NCI-H1048 (cell line): Measurements from ENCODE around the gene PRKCA.
"Not testable (repeated sequence)": the region's sequence is repeated elsewhere in the genome, so short reads cannot be mapped to it uniquely, and the experiment has no call there.

Experiments
- DNase-seq: peaks from one replicate; lab custom pipeline; 2025; lab: John Stamatoyannopoulos, UW

The PRKCA gene

DNA sequence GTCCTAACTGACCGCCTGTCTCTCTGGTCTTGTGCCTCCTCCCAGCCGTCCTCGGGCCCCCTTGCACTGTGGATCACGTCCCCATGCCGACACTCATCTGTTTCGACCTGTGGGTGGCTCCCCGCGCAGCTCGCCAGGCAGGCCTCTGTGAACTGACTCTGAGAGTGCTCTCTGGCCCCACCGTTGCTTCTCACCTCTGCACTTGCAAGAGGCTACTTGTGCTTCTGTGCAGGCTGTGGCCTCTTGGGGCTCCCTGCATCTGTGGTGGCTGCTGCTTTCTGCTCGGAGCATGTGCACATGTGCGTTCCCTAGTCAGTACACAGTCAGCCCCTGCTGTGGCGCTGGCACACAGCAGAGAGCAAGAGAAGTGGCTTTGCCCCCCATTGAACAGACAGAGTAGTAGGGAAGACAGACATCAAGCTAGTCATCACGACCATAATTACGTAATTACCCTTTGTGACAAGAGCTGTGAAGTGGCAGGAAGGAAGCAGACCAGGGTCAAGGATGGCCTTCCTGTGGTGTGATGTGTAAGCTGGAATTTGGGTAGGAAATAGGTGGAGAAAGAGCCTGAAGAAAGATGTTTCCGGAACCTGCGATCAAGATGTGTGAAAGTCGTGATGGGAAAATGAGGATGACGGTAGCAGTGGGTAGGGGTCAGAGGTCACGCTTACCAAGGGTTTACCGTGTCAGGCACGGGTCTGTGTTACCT lies 276.5 kb downstream of the PRKCA start:
- no peak for DNase-seq

DNA sequence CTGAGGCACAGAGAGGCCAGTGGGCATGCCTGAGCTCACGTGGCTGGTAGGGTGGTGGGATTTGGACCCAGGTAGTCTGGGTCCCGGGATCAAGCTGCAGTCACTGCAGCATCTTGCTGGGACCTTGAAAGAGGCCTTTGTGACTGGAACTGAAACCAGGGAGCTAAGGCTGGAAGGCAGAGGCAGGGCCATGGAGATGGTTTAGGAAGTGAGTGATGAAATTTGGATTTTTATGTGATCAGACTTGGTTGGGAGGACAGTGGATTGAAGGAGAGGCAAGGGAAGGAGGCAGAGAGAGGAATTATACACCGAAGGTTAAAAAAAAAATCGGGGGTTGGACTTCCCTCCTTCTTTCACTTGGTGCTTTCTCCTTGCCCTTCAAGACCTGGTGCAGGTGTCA lies 277.1 kb downstream of the PRKCA start:
- no peak for DNase-seq

DNA sequence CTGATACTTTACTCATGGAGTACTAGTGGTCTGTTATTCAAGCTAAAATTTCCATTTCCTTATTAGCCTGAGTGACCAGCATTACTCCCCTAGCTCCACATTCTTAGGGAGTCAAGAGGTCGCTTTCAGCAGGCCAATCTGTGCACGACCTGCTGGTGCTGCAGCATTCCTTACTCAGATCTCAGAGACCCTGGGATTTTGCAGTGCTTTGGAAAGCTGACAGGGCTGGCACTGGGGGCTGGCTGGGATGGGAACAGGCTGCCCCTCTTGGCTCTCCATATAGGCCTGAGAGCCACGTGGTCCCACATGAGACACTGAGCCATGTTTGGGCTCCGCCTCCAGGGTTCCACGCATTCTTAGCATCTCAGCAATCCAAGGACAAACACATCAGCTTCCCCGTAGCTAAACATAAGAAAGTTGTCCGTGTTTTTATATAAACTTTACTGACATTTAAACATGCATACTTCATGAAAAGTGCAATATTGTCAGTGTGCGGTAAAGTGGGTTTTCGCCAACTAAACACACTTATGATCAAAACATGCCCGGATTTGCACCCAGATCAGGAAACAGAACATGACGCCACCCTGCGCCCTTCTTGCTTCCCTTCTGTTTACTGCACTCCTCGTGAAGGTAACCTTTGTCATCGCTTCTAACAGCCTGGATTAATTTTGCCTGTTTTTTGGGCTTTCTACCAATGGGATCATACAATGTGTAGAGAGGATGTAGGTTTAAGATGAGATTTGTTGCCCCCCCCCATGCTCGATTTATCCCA lies 278.0 kb downstream of the PRKCA start:
- DNase-seq, result no peak

DNA sequence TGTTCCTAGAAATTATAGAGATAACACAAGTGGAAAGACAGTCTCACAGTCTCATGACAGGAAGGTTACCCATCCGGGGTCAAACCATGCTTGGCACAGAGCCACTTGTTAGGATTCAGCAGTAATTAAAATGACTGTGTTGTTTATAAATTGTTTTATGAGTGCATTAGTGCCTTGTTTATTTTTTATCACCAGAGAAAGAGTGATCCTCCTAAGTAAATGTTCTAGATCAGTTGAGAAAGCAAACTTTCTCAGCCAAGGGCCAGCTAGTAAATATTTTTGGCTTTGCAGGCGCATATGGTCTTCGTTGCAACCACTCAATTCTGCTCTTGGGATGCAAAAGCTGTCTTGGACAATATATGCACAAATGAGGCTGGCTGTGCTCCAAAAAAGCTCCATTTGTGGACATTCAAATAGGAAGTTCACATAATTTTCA lies 278.6 kb downstream of the PRKCA start:
- no peak for DNase-seq

DNA sequence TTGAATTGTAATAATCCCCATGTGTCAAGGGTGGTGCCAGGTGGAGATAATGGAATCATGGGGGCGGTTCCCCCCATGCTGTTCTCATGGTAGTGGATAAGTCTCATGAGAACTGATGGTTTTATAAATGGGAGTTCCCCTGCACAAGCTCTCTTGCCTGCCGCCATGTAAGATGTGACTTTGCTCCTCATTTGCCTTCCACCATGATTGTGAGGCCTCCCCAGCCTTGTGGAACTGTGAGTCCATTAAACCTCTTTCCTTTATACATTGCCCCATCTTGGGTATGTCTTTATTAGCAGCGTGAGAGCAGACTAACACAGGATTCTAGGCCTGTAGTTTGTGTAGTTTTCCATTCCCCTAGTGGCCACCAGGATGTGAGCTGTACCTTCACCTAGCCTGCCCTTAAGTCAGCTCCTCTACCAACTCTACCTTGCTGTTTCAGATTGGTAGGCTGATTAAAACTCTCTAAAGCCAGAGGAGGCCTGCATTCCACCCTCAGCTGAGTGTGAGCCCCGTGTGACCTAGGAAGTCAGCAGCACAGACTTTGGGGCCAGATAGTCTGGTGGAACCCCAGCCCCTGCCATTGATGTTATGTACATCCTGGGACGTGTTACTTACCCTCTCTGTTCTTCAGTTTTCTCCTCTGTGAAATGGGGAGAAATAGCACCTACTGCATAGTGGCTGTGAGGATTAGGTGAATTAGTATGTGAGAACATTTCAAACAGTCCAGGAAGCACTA lies 280.1 kb downstream of the PRKCA start:
- DNase-seq, result no peak

DNA sequence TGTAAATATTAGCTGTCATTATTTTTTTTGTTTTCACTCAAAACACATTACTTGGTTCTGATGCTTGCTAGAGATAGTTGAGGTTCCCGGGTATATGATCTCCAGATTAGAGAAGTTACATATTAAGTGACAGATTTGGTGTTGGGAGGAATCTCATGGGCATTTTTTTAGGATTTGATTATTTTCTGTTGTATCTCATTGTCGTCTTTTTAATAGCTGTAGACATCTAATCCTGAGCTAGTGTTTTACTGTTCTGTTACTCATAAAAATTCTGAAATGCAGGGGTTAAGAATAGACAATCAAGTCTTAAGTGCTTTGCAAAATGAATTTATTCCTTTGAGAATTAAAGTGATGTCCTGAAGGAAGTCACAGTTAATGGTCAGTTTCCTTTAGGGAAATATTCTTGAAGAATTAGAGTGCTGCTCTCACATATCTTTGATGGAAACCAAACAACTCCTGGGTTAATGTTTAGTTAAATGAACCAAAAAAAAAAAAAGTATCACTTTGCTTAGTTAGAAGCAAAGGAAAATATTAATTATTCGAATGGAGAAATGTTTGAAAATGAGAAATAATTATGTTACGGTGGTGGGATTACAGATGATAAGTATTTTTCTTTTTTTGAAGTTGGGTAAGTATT lies 280.8 kb downstream of the PRKCA start:
- no peak for DNase-seq

DNA sequence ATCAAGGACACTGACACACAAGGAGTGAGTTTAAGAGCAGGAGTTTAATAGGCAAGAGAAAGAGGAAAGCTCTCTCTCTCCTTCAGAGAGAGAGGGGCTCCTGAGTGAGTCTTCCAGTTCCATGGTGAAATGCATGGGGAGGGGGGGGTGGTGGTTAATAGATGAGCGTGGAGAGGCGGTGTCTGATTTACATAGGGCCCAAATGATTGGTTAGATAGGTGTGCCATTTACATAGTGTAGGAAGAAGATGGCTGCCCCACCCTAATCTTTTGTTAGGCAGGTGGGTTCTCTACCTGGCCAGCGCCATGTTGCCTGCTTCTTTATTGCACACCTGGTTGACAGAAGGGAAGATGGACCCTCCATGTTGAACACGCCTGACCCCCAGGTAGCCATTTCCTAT lies 282.5 kb downstream of the PRKCA start:
- DNase-seq, result no peak

DNA sequence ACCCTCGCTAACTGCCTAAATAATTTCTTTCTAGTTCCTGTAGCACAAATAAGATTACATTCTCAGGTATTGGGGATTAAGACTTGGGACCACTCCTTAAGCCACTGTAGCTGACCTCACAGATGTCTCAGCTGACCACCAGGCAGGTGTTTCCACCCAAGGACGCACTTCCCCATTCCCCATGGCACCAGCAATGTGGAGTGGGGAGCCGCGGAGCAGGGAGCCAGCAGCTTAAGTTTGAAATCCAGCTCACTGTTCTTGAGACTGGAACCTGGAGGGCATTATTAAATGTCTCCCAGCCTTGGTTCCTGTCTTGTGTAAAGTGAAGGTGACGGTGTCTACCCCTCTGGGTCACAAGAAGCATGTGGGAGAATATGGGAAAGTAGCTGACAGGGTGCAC lies 283.1 kb downstream of the PRKCA start:
- DNase-seq, result no peak

DNA sequence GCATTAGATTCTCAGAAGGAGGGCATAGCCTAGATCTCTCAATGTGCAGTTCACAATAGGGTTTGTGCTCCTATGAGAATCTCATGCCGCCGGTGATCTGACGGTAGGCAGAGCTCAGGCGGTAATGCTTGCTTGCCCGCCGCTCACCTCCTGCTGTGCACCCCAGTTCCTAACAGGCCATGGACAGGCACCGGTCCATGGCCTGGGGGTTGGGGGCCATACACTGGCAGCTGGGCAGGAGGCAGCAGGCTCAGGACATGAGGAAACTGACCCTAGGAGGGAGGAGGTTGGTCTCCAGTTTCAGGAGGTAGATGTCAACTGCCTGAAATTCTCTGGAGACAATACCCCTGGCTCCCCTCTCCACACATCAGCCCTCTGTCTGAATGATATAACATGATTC lies 287.5 kb downstream of the PRKCA start:
- DNase-seq, result no peak

DNA sequence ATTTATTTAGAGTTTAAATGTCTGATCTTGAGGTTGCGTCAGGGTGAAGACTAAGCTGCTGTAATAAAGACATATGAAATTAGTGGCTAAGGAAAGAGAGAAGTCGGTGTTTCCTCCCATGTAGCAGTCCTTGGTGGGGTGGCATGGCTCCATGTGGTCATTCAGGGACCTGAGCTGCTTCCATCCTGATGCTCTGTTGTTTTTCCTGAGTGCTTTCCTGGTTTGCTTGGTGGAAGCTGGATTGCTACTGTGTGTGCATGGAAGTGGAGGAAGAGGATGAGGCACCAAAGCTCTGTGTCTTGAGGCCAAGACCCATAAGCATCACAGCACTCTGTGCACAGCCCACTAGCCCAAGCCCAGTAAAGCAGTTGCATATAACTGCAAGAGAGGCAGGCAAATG lies 290.7 kb downstream of the PRKCA start:
- DNase-seq, result no peak

DNA sequence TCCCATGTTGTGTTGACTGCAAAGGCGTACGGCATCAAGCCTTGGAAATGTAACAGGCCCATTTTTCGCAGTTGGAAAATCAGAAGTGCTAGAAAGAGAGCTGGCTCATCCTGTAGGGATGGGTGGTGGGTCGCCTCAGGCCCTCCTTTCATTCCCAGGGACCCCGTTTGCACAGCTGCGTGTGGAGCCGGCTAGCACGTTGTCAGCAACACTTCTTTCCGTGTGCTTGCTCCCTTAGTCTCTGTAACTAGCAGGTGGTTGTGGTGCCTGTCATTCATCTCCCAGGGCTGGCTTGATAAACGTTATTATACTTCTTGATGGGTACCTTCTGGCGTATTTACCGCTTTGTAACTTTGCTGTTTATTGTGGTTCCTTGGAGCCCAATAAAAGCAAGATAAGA lies 293.5 kb downstream of the PRKCA start:
- DNase-seq, result no peak

DNA sequence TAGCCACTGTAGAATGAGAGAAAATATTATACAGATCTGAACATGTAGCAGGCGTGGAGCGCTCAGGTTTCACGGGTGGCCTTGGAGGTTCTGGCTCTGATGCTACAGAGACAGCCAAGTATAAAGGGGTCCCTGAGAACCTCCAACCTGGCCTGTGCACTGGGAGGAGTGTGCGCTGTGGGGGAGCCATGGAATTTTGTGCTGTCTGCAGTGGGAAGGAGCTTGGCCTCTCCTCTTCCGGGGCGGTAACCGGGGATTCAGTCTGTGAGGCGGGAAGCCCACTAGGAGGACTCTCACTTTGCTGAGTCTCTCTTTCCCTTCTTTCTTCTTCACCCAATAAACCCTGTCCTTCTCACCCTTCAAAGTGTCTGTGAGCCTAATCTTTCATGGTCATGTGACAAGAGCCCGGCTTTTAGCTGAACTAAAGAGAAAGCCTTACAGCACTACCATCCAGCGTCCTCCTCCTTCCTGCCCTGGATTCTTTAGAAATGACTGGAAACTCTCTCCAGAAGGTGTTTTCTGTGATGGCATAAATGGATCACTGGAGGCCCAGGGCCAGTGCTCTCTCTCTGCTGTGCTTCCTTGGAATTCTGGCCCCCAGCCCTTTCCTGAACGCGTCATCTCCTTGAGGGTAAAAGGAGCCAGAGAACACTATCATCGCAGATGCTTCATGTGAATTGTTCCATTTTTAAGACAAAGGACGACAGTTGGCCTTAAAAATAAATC lies 300.4 kb downstream of the PRKCA start:
- no peak for DNase-seq

DNA sequence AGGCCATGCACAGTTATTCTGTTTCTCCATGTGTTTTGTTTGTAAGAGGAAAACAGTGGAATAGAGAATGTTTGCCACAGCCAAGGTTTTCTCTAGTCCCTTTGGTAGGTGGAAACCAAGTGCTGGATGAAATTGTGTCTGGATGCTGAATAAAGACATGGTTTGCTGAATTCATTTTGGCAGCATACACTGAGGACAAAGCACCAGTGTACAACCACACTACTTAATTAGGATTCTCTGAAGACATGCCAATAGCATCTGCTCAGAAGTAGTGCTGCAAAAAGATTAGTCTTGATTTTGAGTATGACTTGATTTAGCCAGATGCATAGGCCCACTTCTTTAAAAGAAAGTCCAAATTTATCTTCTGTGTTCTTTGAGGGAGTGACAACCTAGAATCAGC lies 302.0 kb downstream of the PRKCA start:
- no peak for DNase-seq

DNA sequence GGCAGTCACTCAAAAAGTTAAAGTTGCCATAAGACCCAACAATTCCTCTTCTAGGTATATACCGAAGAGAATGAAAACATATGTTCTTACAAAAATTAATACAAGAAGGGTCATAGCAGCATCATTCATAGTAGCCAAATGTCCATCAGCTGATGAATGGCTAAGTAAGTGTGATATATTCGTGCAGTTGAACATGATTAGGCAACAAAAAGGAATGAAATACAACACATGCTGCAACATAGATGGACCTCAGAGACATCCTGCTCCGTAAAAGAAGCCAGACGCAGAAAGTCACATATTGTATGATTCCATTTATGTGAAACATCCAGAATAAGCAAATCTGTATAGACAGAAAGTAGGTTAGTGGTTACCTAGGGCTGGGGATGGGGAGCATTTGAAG lies 303.1 kb downstream of the PRKCA start:
- DNase-seq, result no peak

DNA sequence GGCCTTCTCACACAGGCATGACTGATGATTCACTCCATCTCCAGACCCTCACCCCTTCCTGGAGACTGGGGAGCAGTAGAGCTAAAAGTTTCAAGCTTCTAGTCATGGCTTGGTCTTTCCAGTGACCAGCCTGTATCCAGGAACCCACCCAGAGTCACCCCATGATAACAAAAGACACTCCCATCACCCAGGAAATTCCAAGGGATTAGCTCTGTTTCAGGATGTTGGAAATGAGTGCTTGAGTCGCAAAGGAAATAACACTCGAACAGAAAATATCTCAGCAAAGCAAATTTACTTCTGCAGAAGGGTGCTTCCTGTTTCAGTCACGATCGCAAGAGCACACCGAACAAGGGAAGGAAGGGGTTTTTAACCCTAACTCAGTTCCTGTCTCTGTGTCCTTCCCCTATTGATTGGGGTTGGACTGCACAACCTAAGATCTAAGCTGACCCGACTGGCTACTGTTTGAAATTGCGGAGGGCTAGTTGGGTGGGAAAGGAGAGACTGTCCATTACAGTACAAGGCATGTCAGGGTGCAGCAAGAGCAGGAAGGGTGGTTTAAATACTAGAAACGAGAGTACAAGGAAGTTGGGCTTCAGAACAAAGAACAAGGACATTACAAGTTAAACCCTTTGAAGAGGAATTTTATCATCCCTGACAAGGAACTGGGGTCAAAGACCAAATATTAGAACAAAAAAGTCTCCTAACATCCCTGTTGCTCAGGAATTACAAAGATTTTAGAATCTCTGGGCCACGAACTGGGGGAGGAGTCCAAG lies 308.1 kb downstream of the PRKCA start:
- DNase-seq, result no peak

DNA sequence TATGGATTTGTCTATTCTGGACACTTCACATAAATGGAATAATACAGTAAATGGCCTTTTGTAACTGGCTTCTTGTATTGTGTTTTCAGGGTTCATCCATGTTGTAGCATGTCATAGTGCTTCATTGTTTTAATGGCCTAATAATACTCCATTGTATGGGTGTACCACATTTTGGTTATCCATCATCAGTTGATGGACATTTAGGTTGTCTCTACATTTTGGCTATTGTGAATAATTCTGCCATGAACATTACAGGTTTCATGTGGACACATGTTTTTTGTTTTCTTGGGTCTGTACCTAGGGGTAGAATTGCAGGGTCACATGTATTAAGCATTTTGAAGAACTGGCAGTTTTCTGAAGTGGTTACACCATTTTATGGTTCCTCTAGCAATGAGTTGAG lies 309.0 kb downstream of the PRKCA start:
- DNase-seq, result no peak

DNA sequence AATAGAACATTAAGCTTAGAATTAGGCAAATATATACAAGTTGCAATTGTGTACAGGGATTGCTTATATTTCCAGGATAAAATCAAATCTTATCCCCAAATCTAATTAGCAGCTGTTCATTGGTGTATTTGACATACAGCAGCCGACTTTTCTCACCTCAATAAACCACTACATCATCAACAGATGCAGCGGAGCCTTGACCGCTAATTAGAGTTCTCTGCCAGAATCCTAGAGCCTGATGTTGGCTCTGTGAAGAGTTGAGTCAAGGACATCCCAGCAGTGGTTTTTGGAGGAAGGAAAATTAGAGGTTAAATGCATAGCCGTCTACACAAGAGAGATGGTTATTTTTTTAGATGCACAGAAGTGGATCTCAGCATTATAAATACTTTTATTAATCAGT lies 310.6 kb downstream of the PRKCA start:
- DNase-seq, result no peak

DNA sequence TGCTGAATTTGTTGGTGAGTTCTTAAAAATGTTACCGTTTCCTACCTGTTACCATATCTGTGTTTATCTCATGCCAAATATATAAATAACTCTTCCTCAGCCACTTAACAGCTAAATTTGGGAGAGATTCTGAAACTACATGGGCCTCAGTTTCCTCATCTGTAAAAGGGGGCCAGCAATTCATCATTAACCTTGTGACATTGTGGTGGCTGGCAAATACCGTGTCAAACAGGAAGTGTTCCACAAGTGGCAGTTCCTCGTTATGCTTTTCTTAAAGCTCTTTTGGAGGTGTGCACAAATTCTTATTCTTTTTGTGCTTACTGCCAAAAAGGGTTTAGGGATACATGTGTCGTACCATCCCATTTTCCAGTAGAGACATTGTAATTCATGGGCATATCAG lies 312.1 kb downstream of the PRKCA start:
- no peak for DNase-seq

DNA sequence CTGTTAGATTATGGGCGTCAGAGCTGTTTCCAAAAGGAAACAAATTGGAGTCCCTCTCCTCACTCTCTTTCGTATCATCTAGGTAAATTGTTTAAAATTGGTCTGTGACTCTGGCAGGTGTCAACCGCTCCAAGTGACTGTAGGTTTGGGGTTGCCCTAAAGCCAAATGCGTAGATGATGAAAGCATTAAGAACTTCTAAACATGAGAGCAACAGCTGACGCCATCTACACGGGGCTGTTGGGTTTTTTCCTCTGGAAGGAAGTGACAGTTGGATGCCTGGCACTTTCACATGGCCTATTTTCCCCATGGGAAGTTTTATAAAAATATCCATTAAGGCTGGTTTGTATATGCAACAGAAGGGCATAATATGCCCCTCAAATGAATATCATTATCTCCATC lies 316.8 kb downstream of the PRKCA start:
- no peak for DNase-seq

DNA sequence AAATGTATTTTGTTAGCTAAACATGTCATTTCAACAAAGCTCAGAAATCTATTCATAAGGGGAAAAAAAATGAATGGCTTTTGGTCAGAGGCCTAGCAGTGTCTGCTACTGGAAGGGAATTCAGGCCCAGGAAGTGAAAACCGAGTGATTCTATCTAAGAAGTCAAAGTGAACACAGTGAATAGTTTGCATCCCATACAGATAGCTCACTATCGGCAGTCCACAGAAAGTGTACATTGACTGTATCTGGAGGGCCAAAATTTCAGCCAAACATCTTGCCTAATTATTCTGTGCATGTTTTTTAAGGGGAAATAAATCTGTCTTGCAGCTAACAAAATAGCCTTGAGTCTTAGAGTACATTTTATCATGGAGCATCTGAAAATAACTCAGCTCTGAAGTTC lies 318.1 kb downstream of the PRKCA start:
- DNase-seq, result no peak

DNA sequence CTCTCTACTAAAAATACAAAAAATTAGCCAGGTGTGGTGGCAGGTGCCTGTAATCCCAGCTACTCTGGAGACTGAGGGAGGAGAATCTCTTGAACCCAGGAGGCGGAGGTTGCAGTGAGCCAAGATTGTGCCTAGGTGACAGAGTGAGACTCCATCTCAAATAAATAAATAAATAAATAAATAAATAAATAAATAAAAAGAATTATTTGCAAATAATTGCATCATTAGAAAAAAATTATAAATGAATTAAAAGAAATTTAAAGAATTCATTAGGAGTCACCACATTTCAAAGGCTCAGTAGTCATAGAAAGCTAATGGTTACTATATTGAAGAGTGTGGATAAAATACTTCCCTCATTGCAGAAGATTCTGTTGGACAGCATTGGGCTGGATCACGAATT lies 322.2 kb downstream of the PRKCA start:
- not testable (repeated sequence) for DNase-seq
